ENCODE data around the gene RNF144A.

RNF144A gene

DNA sequence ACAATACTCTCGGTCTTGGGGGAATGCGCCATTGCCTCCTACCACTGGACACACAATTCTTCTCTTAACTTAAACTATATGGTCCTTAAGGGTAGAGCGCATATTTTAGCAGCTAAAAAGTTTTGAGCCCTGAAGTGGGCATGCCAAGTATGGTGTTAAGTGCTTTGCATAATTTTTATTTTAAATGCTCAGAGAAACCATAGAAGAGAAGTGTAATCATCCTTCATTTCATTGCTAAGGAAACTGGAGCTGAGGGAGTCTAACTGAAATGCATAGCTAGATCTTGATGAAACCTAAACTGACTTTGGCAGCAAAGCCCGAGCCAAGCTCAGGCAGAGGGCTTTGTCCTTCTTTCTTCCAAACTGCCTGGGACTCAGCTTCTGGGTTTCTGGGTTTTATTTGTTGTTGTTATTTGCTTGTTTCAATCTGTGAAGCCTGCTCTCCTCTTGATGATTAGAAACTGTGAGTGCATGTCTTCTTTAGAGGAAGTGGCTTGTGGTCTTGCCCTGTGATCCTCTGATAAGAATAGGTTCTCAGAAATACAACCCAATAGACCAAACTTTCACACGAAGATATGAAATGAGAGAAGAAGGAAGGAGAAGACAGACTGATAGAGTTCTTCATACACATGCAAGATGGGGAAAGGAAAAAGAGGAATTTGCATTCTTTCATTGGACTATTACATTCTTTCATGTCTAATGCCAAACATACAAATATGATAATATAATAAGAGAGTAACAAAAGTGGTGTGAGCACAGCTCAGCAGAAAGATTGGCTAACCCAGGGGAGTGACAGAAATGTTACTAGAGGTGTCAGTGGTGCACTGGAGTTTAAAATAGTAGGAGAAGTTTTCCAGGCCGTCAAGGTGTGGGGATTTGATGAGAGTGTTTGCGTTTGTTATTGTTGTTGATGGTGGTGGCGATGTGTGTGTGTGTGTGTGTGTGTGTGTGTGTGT, 7.5 kb upstream of the RNF144A start:
- Histone ChIP-seq H3K36me3 (ENCODE audit: insufficient read depth, low read length) (no peaks in the 10 kb centered on the region), H3K4me3 (ENCODE audit: low read length) (no peak overlapping the region), H3K9me3 (ENCODE audit: insufficient read depth, low read depth, low read length) (no peaks in the 10 kb centered on the region), H3K9ac (ENCODE audit: low read depth, low read length) (no peak overlapping the region), H3K27me3 (ENCODE audit: insufficient read depth, low read length) (no peaks in the 10 kb centered on the region), H3K4me1 (ENCODE audit: insufficient read depth, low read length) (0 out of 2 replicates have a peak, but pooled peaks cover under 1% of the 10 kb centered on the region), H3K27ac (ENCODE audit: low read depth, low read length) (no peak overlapping the region)
- WGBS: 92% methylated on average over 6 of the region's 8 CpGs

DNA sequence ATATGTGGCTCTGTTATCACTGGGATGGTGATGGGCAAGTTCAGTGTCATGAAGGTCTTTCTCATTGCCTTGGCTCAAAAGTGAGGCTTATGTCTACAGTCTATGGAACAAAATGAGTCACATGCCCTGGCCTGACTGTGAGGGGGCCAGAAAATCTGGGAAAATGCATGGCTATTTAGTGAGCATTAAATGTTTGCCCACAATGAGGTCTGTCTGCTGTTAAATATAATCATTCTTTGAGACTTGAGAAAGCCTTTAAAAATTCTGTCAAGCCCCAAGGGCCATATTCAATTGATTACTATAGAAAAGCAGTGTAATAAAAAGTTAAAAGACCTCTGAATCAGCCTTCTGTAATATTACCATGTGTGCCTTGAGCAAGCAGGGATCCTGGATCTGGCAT, 5.5 kb upstream of the RNF144A start:
- Histone ChIP-seq H3K9me3 (ENCODE audit: insufficient read depth, low read depth, low read length) (no peaks in the 10 kb centered on the region), H3K27me3 (ENCODE audit: insufficient read depth, low read length) (peaks cover 9% of the 10 kb centered on the region; the same call in 1 of the 2 replicates), H3K4me3 (ENCODE audit: low read length) (no peak overlapping the region), H3K9ac (ENCODE audit: low read depth, low read length) (no peak overlapping the region), H3K4me1 (ENCODE audit: insufficient read depth, low read length) (peaks cover 11% of the 10 kb centered on the region), H3K27ac (ENCODE audit: low read depth, low read length) (no peak overlapping the region), H3K36me3 (ENCODE audit: insufficient read depth, low read length) (no peaks in the 10 kb centered on the region)

DNA sequence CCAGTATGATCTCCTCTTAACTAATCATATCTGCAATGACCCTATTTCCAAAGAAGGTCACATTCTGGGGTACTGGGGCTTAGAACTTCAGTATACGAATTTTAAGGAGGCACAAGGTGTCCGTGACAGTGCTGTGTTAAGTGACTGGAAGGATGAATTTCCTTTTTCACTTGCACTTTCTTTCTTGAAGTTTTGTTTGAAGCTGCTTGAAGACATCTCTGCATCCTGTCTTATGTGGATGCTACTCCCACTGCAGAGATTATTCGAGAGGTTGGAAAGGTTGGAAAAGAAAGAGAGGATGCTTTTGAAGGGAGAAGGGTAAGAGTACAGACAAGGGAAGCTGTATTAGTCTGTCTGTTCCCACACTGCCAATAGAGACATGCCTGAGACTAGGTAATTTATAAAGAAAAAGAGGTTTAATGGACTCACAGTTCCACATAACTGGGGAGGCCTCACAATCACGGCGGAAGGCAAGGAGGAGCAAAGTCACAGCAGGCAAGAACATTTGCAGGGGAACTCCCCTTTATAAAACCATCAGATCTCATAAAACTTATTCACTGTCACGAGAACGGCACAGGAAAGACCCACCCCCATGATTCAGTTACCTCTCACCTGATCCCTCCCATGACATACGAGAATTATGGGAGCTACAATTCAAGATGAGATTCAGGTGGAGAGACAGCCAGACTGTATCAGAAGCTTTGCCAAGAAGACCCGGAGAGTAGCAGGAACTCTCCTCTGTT, 3.6 kb upstream of the RNF144A start:
- H3K36me3 ChIP-seq (ENCODE audit: insufficient read depth, low read length): no peaks in the 10 kb centered on the region
- WGBS: 95% methylated on average over 9 of the region's 9 CpGs
- no peaks in the 10 kb centered on the region for H3K9me3 ChIP-seq (ENCODE audit: insufficient read depth, low read depth, low read length)
- H3K4me1 ChIP-seq (ENCODE audit: insufficient read depth, low read length): peaks cover 11% of the 10 kb centered on the region
- peaks cover 19% of the 10 kb centered on the region for H3K27me3 ChIP-seq (ENCODE audit: insufficient read depth, low read length)
- no peak overlapping the region for H3K9ac ChIP-seq (ENCODE audit: low read depth, low read length)
- no peak overlapping the region for H3K4me3 ChIP-seq (ENCODE audit: low read length)
- H3K27ac ChIP-seq (ENCODE audit: low read depth, low read length): no peak overlapping the region

DNA sequence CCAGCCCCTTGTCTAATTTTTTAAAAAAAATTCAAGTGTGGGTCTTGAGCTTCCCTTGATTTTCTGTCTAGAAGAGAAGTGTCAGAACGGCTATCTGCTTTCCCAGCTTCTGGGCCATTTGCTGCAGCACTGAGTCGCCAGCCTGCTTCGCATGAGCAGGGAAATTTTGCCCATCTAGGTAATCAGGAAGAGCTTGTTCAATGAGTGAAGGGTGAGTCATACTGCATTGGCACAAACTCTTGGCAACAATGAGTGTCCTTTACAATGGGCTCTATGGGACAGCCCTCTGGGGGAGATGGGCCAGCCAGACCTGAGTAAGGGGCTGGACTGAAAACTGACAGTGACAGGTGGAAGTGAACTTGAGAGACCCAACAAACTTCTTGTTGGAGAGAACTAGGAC, 2.4 kb upstream of the RNF144A start:
- H3K4me3 ChIP-seq (ENCODE audit: low read length): no peak overlapping the region
- no peak overlapping the region for H3K9ac ChIP-seq (ENCODE audit: low read depth, low read length)
- H3K9me3 ChIP-seq (ENCODE audit: insufficient read depth, low read depth, low read length): no peaks in the 10 kb centered on the region
- 89% methylated on average over 3 of the region's 3 CpGs for WGBS
- H3K27ac ChIP-seq (ENCODE audit: low read depth, low read length): peak overlapping the region; percentile 80; the same call in 1 of the 2 replicates
- peaks cover 11% of the 10 kb centered on the region for H3K4me1 ChIP-seq (ENCODE audit: insufficient read depth, low read length)
- H3K27me3 ChIP-seq (ENCODE audit: insufficient read depth, low read length): peaks cover 19% of the 10 kb centered on the region
- no peaks in the 10 kb centered on the region for H3K36me3 ChIP-seq (ENCODE audit: insufficient read depth, low read length)

DNA sequence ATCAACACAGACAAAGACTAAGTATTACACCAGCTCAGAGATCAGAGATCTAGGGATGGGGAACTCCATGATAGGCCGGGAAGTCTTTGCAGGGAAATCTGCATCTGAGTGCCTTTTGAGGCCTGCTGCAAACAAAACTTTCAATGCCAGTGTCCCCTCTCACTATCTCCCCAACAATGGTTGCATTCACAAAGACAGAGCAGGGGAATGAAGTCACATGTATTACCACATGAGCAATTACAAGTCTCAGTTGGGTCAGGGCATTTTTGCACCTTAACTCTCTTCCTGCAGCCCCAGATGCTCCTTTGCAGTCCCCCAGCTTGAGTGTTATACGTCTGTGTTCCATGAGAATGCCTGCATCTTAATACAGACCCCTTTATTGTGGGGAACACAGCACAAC, 1.8 kb upstream of the RNF144A start:
- Histone ChIP-seq H3K4me1 (ENCODE audit: insufficient read depth, low read length) (peaks cover 11% of the 10 kb centered on the region), H3K4me3 (ENCODE audit: low read length) (no peak overlapping the region), H3K27me3 (ENCODE audit: insufficient read depth, low read length) (peaks cover 19% of the 10 kb centered on the region), H3K9ac (ENCODE audit: low read depth, low read length) (no peak overlapping the region), H3K27ac (ENCODE audit: low read depth, low read length) (peak overlapping the region; percentile 80; the same call in 1 of the 2 replicates), H3K9me3 (ENCODE audit: insufficient read depth, low read depth, low read length) (no peaks in the 10 kb centered on the region), H3K36me3 (ENCODE audit: insufficient read depth, low read length) (no peaks in the 10 kb centered on the region)
- WGBS: 51% methylated on average over 2 of the region's 2 CpGs

DNA sequence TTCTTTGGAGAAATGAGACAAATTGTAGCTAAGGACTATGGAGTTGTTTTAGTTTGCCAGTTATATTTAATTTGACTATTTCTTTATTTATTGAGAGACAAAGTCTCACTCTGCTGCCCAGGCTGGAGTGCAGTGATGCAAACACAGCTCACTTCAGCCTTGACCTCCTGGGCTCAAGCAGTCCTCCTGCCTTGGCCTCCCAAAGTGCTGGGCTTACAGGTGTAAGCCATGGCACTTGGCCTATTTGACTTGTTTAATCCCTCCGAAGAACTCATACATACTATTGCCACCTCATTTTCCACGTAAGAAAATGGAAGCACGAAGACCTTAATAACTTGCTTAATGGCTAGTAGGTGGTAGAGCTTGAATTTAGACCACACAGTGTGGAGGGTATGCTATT, 988 bp upstream of the RNF144A start:
- Histone ChIP-seq H3K36me3 (ENCODE audit: insufficient read depth, low read length) (no peaks in the 10 kb centered on the region), H3K9ac (ENCODE audit: low read depth, low read length) (no peak overlapping the region), H3K4me3 (ENCODE audit: low read length) (no peak overlapping the region), H3K9me3 (ENCODE audit: insufficient read depth, low read depth, low read length) (no peaks in the 10 kb centered on the region), H3K4me1 (ENCODE audit: insufficient read depth, low read length) (peaks cover 11% of the 10 kb centered on the region), H3K27ac (ENCODE audit: low read depth, low read length) (no peak overlapping the region), H3K27me3 (ENCODE audit: insufficient read depth, low read length) (peaks cover 19% of the 10 kb centered on the region)
- 100% methylated on average over 3 of the region's 3 CpGs for WGBS

DNA sequence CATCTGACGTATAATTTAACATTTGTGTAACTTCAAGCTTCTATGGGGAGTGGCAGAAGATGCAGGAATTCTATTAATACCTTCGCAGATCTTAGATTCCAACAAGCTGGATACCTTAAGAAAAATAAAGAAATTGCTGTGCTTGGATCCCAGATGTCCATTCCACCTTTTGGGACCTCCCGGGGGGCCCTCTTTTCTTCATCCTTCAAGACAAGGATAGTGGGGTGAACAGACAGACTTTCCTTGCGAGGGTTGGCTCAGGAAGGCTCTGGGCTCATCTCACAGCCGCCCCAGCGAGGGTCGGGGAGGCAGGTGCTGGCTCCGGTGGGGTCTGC, 509 bp upstream of the RNF144A start:
- Histone ChIP-seq H3K4me3 (ENCODE audit: low read length) (peak overlapping the region; percentile 67), H3K9ac (ENCODE audit: low read depth, low read length) (peak overlapping the region; percentile 75), H3K27ac (ENCODE audit: low read depth, low read length) (no peak overlapping the region), H3K36me3 (ENCODE audit: insufficient read depth, low read length) (no peaks in the 10 kb centered on the region), H3K27me3 (ENCODE audit: insufficient read depth, low read length) (peaks cover 19% of the 10 kb centered on the region), H3K4me1 (ENCODE audit: insufficient read depth, low read length) (peaks cover 11% of the 10 kb centered on the region), H3K9me3 (ENCODE audit: insufficient read depth, low read depth, low read length) (no peaks in the 10 kb centered on the region)
- WGBS: 45% methylated on average over 8 of the region's 8 CpGs

DNA sequence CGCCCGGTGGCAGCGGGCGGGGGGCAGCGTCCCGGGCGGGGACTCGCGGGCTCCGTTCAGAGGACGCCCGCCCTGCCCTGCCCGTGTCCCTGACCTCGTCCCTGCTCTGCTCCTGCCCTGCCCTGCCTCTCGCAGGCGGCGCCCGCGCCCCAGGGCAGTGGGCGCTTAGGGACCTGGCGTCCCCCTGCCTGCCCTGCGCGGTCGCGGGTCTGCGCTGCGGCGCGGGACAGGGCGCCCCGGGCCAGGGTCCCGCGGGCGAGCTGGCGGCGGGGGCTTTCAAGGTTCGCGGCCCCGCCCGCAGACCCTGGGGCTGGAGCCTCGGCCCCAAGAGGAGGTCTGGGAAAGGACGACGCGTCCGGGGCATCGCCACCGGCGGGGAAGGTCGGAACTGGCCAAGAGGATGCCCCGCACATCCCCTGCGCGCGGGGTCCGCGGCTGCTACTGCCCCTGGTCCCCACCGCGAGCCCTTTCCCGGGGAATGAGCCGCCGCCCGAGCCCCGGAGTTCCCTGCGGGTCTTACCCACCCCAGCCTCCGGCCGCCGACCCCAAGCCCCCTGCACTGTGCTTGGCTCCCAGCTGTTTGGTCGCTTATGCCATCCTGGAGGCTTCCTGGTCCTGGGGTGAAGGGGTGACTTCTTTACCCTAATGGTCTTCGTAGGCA, 679 bp downstream of the RNF144A start:
- Histone ChIP-seq H3K4me1 (ENCODE audit: insufficient read depth, low read length) (peaks cover 11% of the 10 kb centered on the region), H3K36me3 (ENCODE audit: insufficient read depth, low read length) (no peaks in the 10 kb centered on the region), H3K9me3 (ENCODE audit: insufficient read depth, low read depth, low read length) (no peaks in the 10 kb centered on the region), H3K27me3 (ENCODE audit: insufficient read depth, low read length) (peaks cover 19% of the 10 kb centered on the region), H3K27ac (ENCODE audit: low read depth, low read length) (no peak overlapping the region), H3K4me3 (ENCODE audit: low read length) (peak overlapping the region; percentile 67), H3K9ac (ENCODE audit: low read depth, low read length) (peak overlapping the region; percentile 81)
- under 1% methylated on average over 68 of the region's 68 CpGs for WGBS

DNA sequence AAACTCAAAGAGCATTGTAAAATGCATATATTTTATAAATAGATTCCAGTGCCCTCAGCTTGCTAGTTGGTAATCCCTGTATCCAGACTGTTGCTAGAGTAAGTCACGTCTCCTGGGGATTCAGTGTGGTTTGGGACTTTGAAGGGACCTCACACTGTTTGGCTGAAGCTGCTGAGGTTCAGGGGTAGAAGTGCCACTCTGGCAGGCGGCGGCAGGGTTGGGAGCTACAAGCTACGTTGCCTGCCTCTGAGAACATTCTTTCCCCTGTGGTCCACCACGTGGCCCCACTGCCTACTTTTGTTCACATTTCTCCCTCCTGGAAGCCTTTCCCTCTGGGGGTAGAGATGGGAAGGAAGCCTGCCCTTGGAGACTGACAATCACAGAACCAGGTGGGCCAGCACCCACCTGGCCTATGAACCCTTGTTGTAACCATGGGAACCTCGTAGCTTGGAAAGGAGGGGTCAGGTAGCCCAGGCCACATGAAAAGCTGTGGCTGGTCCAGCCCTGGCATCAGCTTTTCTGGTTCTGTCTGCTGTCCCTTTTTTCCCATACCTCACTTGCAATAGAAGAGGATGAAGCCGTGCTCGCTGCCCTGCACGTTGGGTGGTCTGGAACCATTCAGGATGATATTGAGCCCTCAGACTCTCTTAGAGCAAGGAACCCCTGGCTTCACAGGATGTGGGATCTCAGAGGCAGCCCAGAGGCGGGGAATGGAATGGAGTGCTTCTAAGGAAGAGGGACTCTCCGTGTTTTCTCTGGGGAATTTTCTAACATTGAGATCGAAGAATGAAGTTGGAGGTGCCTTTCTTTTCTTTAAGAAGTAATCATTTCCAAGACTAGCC, 2.9 kb downstream of the RNF144A start:
- H3K9me3 ChIP-seq (ENCODE audit: insufficient read depth, low read depth, low read length): no peaks in the 10 kb centered on the region
- H3K27ac ChIP-seq (ENCODE audit: low read depth, low read length): no peak overlapping the region
- WGBS: 79% methylated on average over 12 of the region's 12 CpGs
- peaks cover 19% of the 10 kb centered on the region for H3K27me3 ChIP-seq (ENCODE audit: insufficient read depth, low read length)
- peaks cover 7% of the 10 kb centered on the region for H3K4me1 ChIP-seq (ENCODE audit: insufficient read depth, low read length)
- no peak overlapping the region for H3K4me3 ChIP-seq (ENCODE audit: low read length)
- H3K9ac ChIP-seq (ENCODE audit: low read depth, low read length): no peak overlapping the region
- no peaks in the 10 kb centered on the region for H3K36me3 ChIP-seq (ENCODE audit: insufficient read depth, low read length)

DNA sequence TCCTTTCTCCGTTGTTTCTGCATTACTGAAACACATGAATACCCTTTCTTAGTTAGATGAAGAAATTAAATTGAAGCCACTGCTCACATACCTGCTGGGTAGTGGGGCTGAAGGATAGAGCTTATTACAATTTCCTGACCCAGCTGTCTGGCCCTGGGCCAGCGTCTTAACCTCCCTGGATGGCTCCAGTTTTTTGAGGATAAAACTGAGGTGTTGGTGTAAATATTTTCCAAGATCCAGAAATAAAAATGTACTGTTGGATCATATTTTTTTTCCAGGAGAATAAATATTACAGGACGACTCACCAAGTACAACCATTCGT, 3.5 kb downstream of the RNF144A start:
- WGBS: 91% methylated on average over 3 of the region's 4 CpGs
- no peak overlapping the region for H3K27ac ChIP-seq (ENCODE audit: low read depth, low read length)
- no peaks in the 10 kb centered on the region for H3K36me3 ChIP-seq (ENCODE audit: insufficient read depth, low read length)
- no peak overlapping the region for H3K4me3 ChIP-seq (ENCODE audit: low read length)
- no peak overlapping the region for H3K9ac ChIP-seq (ENCODE audit: low read depth, low read length)
- peaks cover under 1% of the 10 kb centered on the region for H3K4me1 ChIP-seq (ENCODE audit: insufficient read depth, low read length)
- peaks cover 19% of the 10 kb centered on the region for H3K27me3 ChIP-seq (ENCODE audit: insufficient read depth, low read length)
- no peaks in the 10 kb centered on the region for H3K9me3 ChIP-seq (ENCODE audit: insufficient read depth, low read depth, low read length)

All from HUES64 (cell line).